GM20000 (cell line): Measurements from ENCODE around the gene SFXN4.
A peak's percentile ranks its signal among the peaks of the same experiment; 100 is the strongest.
"Not testable (repeated sequence)": the region's sequence is repeated elsewhere in the genome, so short reads cannot be mapped to it uniquely, and the experiment has no call there.

Experiments used
- DNase-seq: peaks from one replicate; pipeline ENCODE4 v3.0.0; 2012; ENCODE audit warnings: low spot score
- TF ChIP-seq, protein P1 (sequence below): IDR thresholded peaks from 2 replicates; pipeline ENCODE4 v1.5.1; 2012; ENCODE audit warnings: mild to moderate bottlenecking, control low read depth; ENCODE audit errors: extremely low read depth, missing control alignments

Gene SFXN4

DNA sequence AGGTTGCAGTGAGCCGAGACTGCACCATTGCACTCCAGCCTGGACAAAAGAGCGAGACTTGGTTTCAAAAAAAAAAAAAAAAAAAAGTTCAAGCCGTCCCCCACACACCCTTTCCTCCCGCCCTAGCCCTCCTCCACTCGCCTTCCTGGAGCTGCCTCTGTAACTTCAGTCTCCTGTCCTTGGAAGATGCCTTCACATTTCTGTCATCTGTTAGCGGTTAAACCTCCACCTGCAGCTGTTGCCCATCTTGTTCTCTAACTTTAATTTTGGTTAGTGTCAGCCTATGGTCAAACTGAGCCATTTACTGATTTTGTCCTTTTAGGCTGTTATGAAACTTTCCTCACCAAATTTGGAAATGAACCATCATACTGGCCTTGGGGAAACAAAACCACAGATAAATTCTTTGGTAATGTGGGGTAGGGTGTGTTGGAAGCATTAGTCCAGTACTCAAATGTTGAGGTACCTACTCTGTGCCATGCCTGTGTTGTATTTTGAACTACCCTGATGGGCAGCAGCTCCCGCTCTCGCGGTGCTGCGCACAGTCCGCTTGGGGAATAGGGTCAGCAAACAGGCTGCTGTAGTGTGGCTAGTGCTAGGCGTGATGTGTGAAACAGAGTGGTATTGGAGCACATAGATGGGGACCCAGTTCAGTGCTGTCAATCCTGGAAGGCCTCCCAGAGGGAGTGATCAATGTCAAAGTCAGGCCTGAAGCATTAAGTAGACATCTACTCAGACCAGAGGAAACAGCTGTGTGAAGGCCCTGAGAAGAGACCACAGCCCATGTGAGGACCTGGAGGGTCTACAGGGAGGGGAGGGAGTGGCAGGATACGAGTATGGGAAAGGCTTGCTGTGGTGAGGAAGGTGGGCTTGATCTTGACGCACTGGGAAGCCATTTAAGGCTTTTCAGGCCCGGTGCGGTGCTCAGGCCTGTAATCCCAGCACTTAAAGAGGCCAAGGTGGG is 26.9 kb downstream of the SFXN4 start:
- TF ChIP-seq, protein P1, sequence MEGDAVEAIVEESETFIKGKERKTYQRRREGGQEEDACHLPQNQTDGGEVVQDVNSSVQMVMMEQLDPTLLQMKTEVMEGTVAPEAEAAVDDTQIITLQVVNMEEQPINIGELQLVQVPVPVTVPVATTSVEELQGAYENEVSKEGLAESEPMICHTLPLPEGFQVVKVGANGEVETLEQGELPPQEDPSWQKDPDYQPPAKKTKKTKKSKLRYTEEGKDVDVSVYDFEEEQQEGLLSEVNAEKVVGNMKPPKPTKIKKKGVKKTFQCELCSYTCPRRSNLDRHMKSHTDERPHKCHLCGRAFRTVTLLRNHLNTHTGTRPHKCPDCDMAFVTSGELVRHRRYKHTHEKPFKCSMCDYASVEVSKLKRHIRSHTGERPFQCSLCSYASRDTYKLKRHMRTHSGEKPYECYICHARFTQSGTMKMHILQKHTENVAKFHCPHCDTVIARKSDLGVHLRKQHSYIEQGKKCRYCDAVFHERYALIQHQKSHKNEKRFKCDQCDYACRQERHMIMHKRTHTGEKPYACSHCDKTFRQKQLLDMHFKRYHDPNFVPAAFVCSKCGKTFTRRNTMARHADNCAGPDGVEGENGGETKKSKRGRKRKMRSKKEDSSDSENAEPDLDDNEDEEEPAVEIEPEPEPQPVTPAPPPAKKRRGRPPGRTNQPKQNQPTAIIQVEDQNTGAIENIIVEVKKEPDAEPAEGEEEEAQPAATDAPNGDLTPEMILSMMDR: no peak
- no peak for DNase-seq

DNA sequence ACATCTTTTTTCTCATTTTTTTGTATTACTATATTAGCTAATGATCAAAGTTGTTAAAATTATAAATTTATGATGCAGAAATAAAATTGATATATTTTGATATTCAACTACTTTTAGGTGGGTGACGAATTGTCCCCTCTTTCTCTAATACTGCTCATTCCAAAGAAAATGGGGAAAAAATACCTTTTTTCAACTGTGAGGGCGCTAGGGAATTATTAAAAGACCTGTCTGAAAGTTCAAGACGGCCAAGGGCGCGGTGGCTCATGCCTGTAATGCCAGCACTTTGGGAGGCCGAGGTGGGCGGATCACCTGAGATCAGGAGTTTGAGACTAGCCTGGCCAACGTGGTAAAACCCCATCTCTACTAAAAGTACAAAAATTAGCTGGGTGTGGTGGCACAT is 27.6 kb downstream of the SFXN4 start:
- DNase-seq: not testable (repeated sequence)

DNA sequence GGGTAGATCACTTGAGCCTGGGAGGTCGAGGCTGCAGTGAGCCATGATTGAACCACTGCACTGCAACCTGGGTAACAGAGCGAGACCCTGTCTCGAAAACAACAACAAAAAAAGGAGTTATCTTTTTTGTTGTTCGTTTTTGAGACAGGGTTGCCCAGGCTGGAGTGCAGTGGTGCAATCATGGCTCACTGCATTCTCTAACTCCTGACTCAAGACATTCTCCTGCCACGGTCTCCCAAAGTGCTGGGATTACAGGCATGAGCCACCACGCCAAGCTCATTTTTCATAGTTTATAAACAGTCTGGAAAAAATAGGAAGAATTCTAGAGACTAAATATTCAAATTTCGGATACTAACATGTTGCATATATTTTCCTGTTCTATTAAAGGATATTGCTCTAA is 29.4 kb downstream of the SFXN4 start:
- TF ChIP-seq, protein P1: no peak
- DNase-seq: no peak

DNA sequence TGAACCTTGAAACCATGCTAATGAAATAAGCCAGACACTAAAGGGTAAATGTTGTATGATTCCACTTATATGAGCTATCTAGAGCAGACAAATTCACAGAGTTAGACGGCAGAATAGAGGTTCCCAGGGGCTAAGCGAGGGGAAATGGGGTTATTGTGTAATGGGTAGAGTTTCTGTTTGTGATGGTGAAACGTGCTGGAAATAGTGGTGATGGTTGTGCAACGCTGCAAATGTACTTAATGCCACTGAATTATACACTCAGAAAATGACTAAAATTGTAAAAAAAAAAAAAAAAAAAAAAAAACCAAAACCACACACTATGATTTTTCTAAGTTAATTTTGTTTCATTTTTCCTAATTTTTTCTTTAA is 30.0 kb downstream of the SFXN4 start:
- TF ChIP-seq, protein P1: no peak
- no peak for DNase-seq

DNA sequence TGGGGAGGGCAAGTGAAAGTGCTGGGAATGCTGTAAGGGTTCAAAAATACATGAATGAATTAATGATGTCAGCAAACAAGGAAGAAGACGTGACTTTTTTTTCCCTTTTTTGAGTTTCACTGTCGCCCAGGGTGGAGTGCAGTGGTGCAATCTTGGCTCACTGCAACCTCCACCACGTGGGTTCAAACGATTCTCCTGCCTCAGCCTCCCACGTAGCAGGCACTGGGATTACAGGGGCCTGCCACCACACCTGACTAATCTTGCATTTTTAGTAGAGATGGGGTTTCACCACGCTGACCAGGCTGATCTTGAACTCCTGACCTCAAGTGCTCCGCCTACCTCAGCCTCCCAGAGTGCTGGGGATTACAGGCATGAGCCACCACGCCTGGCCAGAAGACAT is 31.6 kb downstream of the SFXN4 start:
- TF ChIP-seq, protein P1: no peak
- DNase-seq: no peak

DNA sequence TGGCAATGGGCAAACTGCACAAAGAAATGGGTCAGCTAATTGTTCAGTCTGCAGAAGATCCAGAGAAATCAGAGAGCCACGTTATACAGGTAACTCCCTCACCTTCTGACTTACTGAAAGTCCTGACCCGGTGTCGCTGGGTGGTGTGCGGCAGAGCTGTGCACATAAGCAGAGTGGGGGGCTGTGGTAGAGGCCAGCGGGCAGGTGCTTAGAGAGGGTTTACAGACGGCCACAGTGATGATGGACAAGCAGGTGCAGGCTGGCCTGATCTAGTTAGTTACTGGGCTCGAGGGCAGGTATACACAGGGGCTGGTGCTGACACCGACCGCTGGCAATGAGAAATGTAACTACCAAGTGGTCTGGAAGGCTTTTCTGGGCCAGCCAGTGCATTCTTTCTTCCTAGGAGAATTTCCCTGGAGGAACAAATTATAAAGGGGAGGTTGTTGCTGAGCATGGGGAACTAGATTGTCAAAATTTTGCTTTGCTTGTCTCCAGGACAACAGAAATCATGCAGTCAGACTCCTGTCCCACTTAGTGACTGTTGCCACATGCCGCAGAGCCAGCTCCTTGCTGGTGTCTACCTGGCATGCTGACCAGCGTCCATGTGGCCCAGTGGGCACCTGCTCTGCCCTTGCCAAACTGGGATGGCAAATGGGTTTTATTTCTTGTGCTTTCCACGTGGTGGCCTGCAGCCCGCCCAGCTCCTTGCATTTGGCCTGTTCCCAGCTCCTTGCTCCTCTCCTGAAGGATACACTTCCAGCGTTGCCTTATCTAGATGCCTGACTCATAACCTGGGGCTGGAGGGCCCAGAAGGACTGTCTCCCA is 32.8 kb downstream of the SFXN4 start:
- TF ChIP-seq, protein P1: no peak
- no peak for DNase-seq

DNA sequence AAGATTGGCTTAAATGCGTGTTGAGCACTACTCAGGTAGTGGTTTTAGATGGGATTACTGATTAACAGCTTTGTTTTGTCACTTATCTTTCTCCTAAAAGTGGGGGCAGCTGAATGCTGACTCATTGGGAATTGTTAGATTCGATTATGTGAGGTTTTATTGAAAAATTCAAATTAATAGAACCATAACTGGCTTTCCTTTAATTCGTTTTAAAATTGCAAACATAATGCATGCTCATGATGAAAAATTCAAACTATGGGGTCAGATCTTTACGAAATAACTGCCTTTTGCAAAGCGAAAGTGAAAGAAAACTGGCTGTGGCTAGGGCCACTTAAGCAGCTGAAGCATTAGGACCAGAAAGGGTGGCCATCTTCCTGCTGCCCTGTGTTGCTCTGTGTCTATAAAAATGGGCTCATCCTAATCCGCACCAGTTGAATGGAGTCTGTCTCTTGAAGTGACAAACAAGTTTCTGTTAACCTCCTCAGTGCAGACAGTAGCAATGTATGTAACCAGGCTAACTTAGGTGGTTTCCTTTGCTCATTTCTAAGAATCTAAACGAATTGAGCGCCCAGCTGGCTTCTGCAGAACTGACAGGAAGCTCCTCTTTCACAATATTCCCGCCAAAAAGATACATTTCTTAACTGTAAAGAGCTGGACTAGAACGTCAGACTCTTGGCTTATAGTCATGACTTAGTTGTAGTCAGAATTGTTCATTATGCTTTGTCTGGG is 33.8 kb downstream of the SFXN4 start:
- TF ChIP-seq, protein P1: no peak
- DNase-seq: peak; percentile 53
